NCI-H2171 (cell line): Measurements from ENCODE around the gene MAB21L4.

Source experiments
- DNase-seq: peaks from one replicate; lab custom pipeline; 2025; lab: John Stamatoyannopoulos, UW

MAB21L4 gene

GRCh38 chr2:240895656-240896388, at the start of gene MAB21L4:
TSS of gene MAB21L4 (minus strand) at chr2:240896156. CDS start at chr2:240895997, 159 bp downstream.
- no peak for DNase-seq

GRCh38 chr2:240936106-240936505, 40.1 kb upstream of the MAB21L4 start:
- no peak for DNase-seq

- DNase-seq: peak; percentile 54
Observed at GRCh38 chr2:240935103-240935876, 39.3 kb upstream of the MAB21L4 start.

- no peak for DNase-seq
Observed at GRCh38 chr2:240934701-240935102, 38.7 kb upstream of the MAB21L4 start.

GRCh38 chr2:240933966-240934700, 38.2 kb upstream of the MAB21L4 start:
- DNase-seq: no peak

GRCh38 chr2:240933048-240933965, 37.4 kb upstream of the MAB21L4 start:
- DNase-seq: no peak

GRCh38 chr2:240932724-240933047, 36.7 kb upstream of the MAB21L4 start:
- DNase-seq: no peak

- no peak for DNase-seq
Observed at GRCh38 chr2:240932001-240932723, 36.2 kb upstream of the MAB21L4 start.

- DNase-seq: no peak
Observed at GRCh38 chr2:240931319-240931949, 35.5 kb upstream of the MAB21L4 start.

GRCh38 chr2:240930631-240931318, 34.8 kb upstream of the MAB21L4 start:
- DNase-seq: no peak

- no peak for DNase-seq
Observed at GRCh38 chr2:240930096-240930630, 34.2 kb upstream of the MAB21L4 start.

GRCh38 chr2:240929364-240930095, 33.6 kb upstream of the MAB21L4 start:
- DNase-seq: no peak

- no peak for DNase-seq
Observed at GRCh38 chr2:240928476-240929363, 32.8 kb upstream of the MAB21L4 start.

GRCh38 chr2:240927390-240927781, 31.4 kb upstream of the MAB21L4 start:
- no peak for DNase-seq

- DNase-seq: no peak
Observed at GRCh38 chr2:240926516-240927389, 30.8 kb upstream of the MAB21L4 start.

- DNase-seq: no peak
Observed at GRCh38 chr2:240925568-240926515, 29.9 kb upstream of the MAB21L4 start.
